ENCODE results near the gene RAB25. TPM values are rescaled to one million over a fixed set of nuclear protein-coding genes. Genes with fewer than 3 reads are reported as not detected.

Gene RAB25
- polyA plus RNA-seq, 1 donor from 2014 or later = 1.3 TPM

DNA sequence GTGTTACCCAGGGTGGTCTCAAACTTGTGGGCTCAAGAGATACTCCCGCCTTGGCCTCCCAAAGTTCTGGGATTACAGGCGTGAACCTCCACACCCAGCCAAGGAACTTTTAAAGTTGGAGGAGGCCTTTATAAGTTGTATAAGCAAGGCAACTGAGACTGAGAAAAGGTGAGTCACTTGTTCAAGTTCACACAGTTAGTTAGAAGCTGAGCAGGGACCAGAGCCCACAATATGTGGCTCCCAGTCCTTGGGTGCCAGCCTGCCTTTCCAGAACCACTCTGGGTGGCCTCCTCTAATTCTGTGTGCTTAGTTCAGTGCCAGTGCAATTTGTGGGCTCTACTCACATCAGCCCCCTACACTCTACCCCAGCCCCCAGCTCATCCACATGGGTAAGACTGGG is 3.7 kb downstream of the RAB25 start:
- Histone ChIP-seq H2AFZ (ENCODE audit: low read depth, low read length) (no peak overlapping the region), H3K9ac (ENCODE audit: low read length) (no peak overlapping the region), H3K9me2 (ENCODE audit: insufficient read depth, low read length) (no peaks in the 10 kb centered on the region), H3K79me2 (replicated peaks; ENCODE audit: insufficient read depth, low read length) (no peaks in the 10 kb centered on the region), H4K20me1 (ENCODE audit: insufficient read depth) (no peaks in the 10 kb centered on the region), H3K9me3 (ENCODE audit: low read length) (no peaks in the 10 kb centered on the region), H3K4me3 (ENCODE audit: low read length) (no peak overlapping the region), H3K4me2 (ENCODE audit: low read length) (no peak overlapping the region), H3K27ac (ENCODE audit: low read length) (no peak overlapping the region), H3F3A (ENCODE audit: insufficient read depth, low read length, poor library complexity, severe bottlenecking) (no peaks in the 10 kb centered on the region), H3K36me3 (ENCODE audit: insufficient read depth, low read length) (no peaks in the 10 kb centered on the region), H3K27me3 (ENCODE audit: insufficient read depth, low read depth, low read length) (no peaks in the 10 kb centered on the region)
- TF ChIP-seq, protein P1, sequence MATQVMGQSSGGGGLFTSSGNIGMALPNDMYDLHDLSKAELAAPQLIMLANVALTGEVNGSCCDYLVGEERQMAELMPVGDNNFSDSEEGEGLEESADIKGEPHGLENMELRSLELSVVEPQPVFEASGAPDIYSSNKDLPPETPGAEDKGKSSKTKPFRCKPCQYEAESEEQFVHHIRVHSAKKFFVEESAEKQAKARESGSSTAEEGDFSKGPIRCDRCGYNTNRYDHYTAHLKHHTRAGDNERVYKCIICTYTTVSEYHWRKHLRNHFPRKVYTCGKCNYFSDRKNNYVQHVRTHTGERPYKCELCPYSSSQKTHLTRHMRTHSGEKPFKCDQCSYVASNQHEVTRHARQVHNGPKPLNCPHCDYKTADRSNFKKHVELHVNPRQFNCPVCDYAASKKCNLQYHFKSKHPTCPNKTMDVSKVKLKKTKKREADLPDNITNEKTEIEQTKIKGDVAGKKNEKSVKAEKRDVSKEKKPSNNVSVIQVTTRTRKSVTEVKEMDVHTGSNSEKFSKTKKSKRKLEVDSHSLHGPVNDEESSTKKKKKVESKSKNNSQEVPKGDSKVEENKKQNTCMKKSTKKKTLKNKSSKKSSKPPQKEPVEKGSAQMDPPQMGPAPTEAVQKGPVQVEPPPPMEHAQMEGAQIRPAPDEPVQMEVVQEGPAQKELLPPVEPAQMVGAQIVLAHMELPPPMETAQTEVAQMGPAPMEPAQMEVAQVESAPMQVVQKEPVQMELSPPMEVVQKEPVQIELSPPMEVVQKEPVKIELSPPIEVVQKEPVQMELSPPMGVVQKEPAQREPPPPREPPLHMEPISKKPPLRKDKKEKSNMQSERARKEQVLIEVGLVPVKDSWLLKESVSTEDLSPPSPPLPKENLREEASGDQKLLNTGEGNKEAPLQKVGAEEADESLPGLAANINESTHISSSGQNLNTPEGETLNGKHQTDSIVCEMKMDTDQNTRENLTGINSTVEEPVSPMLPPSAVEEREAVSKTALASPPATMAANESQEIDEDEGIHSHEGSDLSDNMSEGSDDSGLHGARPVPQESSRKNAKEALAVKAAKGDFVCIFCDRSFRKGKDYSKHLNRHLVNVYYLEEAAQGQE (IDR thresholded peaks at IDR 0.05; ENCODE audit: borderline replicate concordance) = no peak
- TF ChIP-seq, protein P2, sequence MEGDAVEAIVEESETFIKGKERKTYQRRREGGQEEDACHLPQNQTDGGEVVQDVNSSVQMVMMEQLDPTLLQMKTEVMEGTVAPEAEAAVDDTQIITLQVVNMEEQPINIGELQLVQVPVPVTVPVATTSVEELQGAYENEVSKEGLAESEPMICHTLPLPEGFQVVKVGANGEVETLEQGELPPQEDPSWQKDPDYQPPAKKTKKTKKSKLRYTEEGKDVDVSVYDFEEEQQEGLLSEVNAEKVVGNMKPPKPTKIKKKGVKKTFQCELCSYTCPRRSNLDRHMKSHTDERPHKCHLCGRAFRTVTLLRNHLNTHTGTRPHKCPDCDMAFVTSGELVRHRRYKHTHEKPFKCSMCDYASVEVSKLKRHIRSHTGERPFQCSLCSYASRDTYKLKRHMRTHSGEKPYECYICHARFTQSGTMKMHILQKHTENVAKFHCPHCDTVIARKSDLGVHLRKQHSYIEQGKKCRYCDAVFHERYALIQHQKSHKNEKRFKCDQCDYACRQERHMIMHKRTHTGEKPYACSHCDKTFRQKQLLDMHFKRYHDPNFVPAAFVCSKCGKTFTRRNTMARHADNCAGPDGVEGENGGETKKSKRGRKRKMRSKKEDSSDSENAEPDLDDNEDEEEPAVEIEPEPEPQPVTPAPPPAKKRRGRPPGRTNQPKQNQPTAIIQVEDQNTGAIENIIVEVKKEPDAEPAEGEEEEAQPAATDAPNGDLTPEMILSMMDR (IDR thresholded peaks at IDR 0.05; ENCODE audit: poor library complexity, severe bottlenecking) = no peak
- no peak for TF ChIP-seq EZH2 (IDR thresholded peaks at IDR 0.05; ENCODE audit: borderline replicate concordance, insufficient read depth, low read length, poor library complexity, severe bottlenecking)
- no peak for TF ChIP-seq POLR2AphosphoS5 (IDR thresholded peaks at IDR 0.05)
- no peak for TF ChIP-seq RAD21 (conservative IDR thresholded peaks at IDR 0.05)
- no peak for TF ChIP-seq MXI1 (conservative IDR thresholded peaks at IDR 0.05; ENCODE audit: poor library complexity, severe bottlenecking)
- TF ChIP-seq EP300 (conservative IDR thresholded peaks at IDR 0.05; ENCODE audit: poor library complexity, severe bottlenecking) = no peak
- TF ChIP-seq TAF1 (IDR thresholded peaks at IDR 0.05; ENCODE audit: low read depth) = no peak
- TF ChIP-seq SMC3 (conservative IDR thresholded peaks at IDR 0.05; ENCODE audit: poor library complexity) = no peak

GRCh38 chr1:156065212-156065611 is 4.3 kb downstream of the RAB25 start:
- Histone ChIP-seq H3K79me2 (replicated peaks; ENCODE audit: insufficient read depth, low read length) (no peaks in the 10 kb centered on the region), H3K9ac (ENCODE audit: low read length) (no peak overlapping the region), H3K4me3 (ENCODE audit: low read length) (no peak overlapping the region), H3K36me3 (ENCODE audit: insufficient read depth, low read length) (no peaks in the 10 kb centered on the region), H4K20me1 (ENCODE audit: insufficient read depth) (no peaks in the 10 kb centered on the region), H3K27ac (ENCODE audit: low read length) (no peak overlapping the region), H3K9me2 (ENCODE audit: insufficient read depth, low read length) (no peaks in the 10 kb centered on the region), H3F3A (ENCODE audit: insufficient read depth, low read length, poor library complexity, severe bottlenecking) (no peaks in the 10 kb centered on the region), H3K27me3 (ENCODE audit: insufficient read depth, low read depth, low read length) (no peaks in the 10 kb centered on the region), H3K4me2 (ENCODE audit: low read length) (no peak overlapping the region), H2AFZ (ENCODE audit: low read depth, low read length) (no peak overlapping the region), H3K9me3 (ENCODE audit: low read length) (no peaks in the 10 kb centered on the region)
- TF ChIP-seq RAD21 (conservative IDR thresholded peaks at IDR 0.05) (no peak), SMC3 (conservative IDR thresholded peaks at IDR 0.05; ENCODE audit: poor library complexity) (no peak)

DNA sequence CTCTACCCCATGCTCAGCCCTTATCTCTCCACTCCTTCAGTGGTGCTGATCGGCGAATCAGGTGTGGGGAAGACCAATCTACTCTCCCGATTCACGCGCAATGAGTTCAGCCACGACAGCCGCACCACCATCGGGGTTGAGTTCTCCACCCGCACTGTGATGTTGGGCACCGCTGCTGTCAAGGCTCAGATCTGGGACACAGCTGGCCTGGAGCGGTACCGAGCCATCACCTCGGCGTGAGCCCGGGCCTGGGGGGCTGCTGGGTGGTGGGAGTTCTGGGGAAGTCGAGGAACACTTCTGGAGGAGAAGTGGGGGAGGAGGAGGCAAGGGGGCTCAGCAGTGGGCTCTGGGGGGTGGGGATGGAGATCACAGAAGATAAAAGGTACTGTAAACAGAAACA is 4.9 kb downstream of the RAB25 start:
- H2AFZ ChIP-seq (ENCODE audit: low read depth, low read length) = no peak overlapping the region
- H3K4me2 ChIP-seq (ENCODE audit: low read length) = no peak overlapping the region
- no peak overlapping the region for H3K4me3 ChIP-seq (ENCODE audit: low read length)
- H3K79me2 ChIP-seq (replicated peaks; ENCODE audit: insufficient read depth, low read length) = no peaks in the 10 kb centered on the region
- H3K9ac ChIP-seq (ENCODE audit: low read length) = no peak overlapping the region
- no peak overlapping the region for H3K27ac ChIP-seq (ENCODE audit: low read length)
- no peaks in the 10 kb centered on the region for H3K9me2 ChIP-seq (ENCODE audit: insufficient read depth, low read length)
- no peaks in the 10 kb centered on the region for H3K36me3 ChIP-seq (ENCODE audit: insufficient read depth, low read length)
- TF ChIP-seq SMC3 (conservative IDR thresholded peaks at IDR 0.05; ENCODE audit: poor library complexity) (no peak), POLR2AphosphoS5 (IDR thresholded peaks at IDR 0.05) (no peak), EZH2 (IDR thresholded peaks at IDR 0.05; ENCODE audit: borderline replicate concordance, insufficient read depth, low read length, poor library complexity, severe bottlenecking) (no peak), RAD21 (conservative IDR thresholded peaks at IDR 0.05) (no peak), TAF1 (IDR thresholded peaks at IDR 0.05; ENCODE audit: low read depth) (no peak), EP300 (conservative IDR thresholded peaks at IDR 0.05; ENCODE audit: poor library complexity, severe bottlenecking) (no peak), MXI1 (conservative IDR thresholded peaks at IDR 0.05; ENCODE audit: poor library complexity, severe bottlenecking) (no peak)
- TF ChIP-seq, protein P1 (IDR thresholded peaks at IDR 0.05; ENCODE audit: borderline replicate concordance) = no peak
- TF ChIP-seq, protein P2 (IDR thresholded peaks at IDR 0.05; ENCODE audit: poor library complexity, severe bottlenecking) = no peak
- no peaks in the 10 kb centered on the region for H3F3A ChIP-seq (ENCODE audit: insufficient read depth, low read length, poor library complexity, severe bottlenecking)
- no peaks in the 10 kb centered on the region for H4K20me1 ChIP-seq (ENCODE audit: insufficient read depth)
- H3K27me3 ChIP-seq (ENCODE audit: insufficient read depth, low read depth, low read length) = no peaks in the 10 kb centered on the region
- no peaks in the 10 kb centered on the region for H3K9me3 ChIP-seq (ENCODE audit: low read length)
